ENCODE data around the gene SLC17A9.
"Not testable (repeated sequence)": the region's sequence is repeated elsewhere in the genome, so short reads cannot be mapped to it uniquely, and the experiment has no call there.

The SLC17A9 gene

DNA sequence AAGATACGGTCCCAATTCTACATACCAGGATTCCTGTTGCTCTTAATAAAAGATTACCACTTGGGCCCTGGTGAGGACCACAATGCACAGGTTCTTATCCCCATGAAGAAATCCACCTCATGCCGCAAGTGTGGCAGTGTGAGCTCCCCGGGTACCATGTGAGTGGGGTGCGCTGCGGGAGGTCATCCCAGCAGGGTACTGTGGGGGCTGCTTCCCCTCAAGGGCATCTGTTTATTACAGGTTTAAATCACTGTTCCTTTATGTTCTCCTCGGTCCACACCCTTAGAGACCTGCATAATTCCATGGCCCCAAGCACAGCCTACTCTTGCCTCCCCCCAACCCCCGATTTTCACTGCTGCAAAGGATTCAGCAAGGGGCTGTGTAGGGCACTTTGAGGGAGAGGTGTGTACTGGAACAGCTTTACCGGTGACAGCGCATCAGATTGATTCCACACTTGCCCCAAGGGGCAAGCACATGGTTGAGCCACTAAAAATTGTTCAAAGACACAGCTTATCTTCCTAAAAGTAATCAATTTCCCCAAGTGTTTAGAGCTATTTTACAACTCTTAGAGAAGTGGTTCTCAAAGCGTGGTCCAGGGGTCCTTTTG, 32.4 kb upstream of the SLC17A9 start:
- DNase-seq (ENCODE audit: low read depth in 1 of 2, low spot score in 1 of 2) = no peak

DNA sequence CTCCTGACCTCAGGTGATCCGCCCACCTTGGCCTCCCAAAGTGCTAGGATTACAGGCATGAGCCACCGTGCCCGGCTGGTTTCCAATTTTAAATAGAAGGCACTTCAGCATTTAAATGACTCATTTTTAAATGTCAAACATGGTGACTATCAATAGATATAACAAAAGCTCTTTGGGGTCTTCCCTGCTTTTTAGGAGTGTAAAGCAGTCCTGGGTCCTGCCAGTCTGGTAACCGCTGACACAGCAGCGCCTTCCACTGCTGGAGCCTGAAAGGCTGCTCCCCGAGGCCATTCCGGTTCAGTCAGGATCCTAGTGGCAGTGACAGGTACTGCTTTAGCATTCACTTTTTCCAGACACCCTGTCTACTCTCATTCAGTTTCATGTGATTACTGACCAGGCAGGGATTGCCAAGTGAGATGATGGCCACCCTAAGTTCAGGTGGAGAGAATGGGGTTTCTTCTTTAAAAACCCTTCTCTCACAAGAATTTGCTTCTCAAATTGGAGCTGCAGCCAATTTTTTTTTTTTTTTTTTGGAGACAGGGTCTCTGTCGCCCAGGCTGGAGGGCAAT, 31.3 kb upstream of the SLC17A9 start:
- peak in 1 of 2 donors; percentile 46 for DNase-seq (ENCODE audit: low read depth in 1 of 2, low spot score in 1 of 2)

DNA sequence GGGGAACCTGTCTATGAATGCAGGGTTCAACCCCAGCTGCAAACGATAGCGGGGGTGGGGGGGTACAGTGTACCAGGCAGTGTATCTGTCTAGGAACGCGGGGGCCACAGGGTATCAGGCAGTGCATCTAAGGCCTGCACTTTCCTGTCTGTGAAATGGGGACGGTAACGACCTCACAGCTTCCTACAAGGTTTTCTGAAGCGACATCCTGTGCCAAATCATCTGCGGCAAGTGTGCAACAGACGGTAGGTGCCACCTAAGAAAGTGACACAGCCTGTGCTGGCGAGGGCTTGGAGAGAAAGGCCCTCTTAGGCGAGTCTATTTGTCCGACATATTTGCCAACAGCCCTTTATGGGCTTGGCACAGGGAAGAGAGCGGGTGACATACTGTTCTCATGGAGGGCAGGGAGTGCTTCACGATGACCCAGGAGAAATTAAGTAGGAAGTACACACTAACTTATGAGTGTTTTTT, 30.0 kb upstream of the SLC17A9 start:
- peak; percentile 29 to 36 for DNase-seq (ENCODE audit: low read depth in 1 of 2, low spot score in 1 of 2)

DNA sequence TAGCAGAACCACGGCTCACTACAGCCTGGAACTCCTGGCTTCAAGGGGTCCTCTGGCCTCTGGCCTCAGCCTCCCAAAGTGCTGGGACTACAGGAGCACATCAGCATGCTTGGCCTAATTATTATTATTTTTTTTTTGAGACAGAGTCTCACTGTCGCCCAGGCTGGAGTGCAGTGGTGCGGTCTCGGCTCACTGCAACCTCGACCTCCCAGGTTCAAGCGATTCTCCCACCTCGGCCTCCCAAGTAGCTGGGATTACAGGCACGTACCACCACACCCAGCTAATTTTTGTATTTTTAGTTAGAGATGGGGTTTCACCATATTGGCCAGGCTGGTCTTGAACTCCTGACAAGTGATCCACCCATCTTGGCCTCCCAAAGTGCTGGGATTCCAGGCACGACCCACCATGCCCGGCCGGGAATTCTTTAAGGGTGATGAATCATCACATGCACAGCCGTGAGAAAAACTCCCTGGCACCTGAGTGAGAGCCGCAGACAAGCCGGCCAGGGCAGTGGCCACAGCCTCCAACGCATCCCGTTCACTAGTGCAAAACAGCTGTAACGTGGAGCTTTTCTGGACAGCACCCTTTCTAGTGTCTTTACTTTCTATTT, 29.3 kb upstream of the SLC17A9 start:
- DNase-seq (ENCODE audit: low read depth in 1 of 2, low spot score in 1 of 2) = not testable (repeated sequence)

DNA sequence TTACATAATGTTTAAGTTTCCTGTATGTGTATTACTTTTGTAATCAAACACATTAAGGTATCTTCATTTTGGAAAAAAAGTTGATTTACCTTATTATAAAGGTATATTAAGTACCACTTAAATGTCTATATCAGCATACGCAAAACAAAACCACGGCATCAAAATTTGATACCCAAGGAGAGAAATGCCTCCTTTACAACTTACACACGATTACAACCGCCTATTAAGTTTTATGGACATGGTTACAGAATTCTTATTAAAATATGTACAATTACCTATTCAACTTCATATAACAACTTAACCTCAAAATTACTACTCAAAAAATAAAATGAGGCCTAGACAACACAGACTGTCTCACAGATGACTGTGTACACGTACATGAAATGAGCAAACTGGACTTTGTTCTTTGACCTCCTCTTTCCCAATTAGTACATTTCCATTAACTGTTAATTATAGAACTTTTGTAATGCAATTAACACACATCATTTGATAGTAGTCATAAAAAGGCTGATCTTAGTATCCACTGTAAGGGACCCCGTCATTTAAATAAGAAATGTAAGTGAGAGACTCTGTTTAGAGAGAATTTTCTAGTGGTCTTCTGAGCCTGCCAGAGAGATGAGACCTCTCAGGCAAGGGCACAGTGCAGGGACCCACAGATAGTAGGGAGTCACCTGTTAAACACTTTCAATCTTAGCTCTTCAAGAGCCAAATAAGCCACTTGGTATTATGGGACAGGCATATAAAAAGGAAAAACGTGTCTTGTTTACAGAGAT, 28.7 kb upstream of the SLC17A9 start:
- no peak for DNase-seq (ENCODE audit: low read depth in 1 of 2, low spot score in 1 of 2)

DNA sequence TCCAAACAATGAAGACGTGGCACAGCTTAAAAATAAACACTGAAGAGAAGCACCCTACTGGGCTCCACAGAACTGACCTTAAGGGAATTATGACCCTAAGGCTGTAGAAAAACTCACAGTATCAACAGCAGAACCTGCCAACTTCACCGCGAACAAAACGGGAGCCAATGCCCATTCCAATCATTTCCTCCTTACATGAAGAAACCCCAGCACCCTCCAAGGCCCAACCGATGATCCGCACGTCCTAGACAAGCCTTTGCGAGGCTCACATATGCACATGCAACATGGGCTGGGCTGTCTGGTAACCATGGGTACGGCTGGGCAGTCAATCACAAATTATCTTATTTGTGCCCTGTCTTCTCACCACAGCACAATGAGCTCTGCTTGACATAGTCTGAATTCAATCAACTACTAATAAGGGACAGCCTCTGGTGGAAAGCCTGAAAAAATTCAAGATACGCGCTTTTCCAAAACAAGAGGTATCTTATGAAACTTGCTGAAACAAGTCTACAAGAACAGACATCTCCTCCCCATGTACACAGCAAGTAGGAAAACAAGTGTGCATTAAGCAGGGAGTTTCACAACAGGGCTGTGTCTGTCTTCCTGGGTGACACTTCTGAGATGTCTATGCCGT, 27.9 kb upstream of the SLC17A9 start:
- DNase-seq (ENCODE audit: low read depth in 1 of 2, low spot score in 1 of 2) = no peak

DNA sequence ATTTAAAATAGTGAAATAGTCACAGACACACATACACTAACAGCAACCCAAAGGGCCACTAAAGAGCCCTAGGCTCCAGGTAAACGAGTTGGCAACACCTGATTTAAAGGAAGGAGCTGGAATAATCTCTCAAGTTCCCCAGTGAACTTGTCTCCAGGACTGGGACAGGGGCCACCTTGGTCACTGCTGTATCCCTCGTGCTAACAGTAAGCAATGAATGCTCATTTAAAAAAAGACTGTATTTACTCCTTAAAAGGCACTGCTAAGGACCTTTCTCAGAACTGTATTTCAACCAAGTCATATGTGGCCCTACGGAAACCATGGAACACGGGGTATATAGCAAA, 27.5 kb upstream of the SLC17A9 start:
- no peak for DNase-seq (ENCODE audit: low read depth in 1 of 2, low spot score in 1 of 2)

DNA sequence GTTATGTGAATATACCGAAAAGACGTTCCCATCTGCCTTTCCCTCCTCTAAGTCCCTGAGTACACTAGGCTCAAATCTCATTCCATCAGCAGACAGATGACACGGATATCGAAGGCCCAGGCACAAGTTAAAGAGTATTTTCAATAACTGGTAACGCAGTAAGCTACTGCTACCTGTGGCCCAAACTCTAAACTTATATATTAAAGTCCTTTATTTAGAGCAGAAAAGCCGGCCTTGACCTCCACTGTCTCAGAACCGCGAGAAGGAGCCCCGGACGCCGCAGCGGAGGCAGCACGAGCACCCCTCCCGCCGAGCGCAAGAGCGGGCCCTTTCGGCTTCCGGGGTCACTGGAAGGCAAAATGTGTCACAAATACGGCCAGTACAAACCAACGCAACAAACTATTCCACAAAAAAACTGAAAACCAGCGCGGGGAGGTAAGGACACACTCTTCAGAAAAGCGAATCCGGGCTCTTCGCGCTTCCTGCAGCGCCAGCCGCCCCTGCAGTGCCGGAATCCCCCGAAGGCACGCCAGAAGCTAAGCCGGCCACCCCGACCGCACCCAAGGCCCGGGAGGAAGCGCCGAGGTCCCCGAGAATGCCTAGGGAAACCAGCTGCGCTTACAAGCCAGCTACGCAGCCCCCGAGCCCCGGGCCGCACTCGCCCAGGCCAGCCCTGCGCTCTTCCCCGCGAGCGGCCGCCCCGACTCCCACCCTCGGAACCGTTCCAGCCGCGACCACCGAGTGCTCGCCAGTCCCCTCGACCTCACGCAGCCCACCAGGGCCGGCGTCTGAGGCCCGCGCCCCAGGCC, 26.9 kb upstream of the SLC17A9 start:
- no peak for DNase-seq (ENCODE audit: low read depth in 1 of 2, low spot score in 1 of 2)

DNA sequence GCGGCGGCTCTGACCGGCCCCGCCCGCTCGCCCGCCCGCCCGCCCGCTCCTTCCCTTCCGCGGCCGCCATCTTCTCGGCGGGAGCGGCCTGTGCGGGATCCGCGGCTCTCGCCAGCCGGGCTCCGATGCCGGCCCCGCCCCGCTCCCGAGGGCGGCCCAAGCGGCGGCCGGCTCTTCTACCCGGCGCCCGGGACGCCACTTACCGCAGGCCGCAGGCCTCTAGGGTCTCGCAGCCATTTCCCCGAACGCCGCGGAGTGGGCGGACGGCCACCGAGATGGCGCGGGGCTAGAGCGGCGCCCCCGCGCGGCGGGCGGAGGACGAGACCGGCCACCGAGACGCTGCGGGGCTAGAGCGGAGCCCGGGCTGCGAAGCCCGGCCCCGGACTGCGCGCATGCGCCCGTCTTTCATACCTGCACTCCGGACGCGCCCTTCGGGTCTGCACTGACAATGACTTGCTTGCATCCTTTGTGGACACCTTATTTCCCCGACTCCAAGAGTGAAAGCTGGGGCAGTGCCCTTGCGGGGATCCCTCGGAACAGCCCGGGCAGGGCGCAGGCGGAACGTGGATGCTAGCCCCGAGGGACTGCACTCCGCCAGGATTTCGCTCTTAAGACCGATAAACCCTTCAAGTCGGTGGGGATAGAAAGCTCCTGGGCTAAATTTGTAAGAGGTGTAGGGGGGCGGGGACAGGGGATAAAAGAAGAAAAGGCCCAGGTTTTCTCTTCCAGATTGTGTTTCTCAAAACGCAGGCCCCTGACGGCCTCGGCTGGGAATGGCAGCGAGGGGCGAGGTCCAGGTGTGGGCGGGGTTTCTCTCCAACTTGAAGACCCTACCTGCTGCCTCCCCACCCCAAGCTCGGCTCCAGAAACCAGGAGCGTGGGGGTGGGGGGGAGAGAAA, 26.0 kb upstream of the SLC17A9 start, which contains the start of gene DIDO1:
TSS of gene DIDO1 (minus strand) at position 277 of the 899 bp plus-strand sequence.
- DNase-seq (ENCODE audit: low read depth in 1 of 2, low spot score in 1 of 2) = peak; percentile 82 to 88

DNA sequence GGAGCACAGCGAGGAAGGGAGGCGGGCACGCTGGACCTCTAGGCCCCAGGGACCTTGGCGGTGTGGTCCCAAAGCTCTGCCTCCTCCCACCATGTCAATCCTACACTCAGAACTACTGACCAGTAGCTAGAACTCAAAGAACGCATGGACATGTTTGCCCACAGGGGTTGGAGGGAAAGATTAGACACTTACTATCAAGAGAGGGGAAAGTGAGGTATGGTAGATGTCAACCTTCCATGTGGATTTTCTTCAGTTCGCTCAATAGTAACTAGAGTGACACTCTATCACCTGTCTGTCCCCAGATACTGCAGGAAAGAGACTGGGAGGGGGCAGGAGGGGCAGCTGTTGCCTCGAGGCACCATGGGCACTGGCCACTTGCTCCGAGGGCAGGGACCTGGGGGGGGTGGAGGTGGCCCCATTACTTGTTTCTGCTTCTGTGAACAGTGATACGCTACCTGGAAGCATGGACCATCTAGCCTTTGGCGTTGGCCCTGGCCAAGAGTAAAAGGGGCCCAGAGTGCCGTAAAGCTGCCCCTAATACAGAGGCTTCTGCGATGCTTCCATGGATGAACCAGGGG, 25.3 kb upstream of the SLC17A9 start:
- no peak for DNase-seq (ENCODE audit: low read depth in 1 of 2, low spot score in 1 of 2)

DNA sequence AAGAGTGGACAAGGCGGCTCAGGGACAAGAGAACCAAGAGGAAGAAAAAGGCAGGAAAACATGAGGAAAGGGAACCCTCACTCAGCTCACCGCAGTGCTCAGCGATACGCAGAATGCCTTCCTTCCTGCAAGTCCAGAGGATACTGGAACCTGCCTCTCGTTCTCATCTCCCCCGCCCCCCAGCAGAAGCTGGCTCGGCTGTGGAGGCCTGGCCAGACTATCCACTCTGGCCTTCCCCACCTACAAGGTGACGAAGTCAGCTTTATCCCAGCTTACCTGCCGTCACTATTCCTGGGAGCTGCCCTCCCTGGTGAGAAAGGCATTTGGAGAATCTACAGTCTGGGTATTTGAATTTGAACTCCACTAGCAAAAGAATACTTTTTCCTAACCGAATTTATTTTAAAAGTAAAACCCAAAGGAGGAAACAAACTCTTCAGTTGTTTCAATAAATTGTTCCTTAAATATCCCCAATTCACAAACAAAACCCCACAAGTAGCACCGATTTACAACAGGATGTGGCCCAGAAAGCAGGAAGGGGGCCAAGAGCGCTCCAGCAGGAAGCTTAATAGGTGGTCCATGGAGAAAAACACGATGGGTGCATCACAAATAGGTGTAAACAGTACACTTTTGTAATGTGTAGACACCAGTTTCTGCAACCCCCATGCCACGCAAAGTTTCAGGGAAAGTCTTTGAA, 24.1 kb upstream of the SLC17A9 start:
- no peak for DNase-seq (ENCODE audit: low read depth in 1 of 2, low spot score in 1 of 2)

DNA sequence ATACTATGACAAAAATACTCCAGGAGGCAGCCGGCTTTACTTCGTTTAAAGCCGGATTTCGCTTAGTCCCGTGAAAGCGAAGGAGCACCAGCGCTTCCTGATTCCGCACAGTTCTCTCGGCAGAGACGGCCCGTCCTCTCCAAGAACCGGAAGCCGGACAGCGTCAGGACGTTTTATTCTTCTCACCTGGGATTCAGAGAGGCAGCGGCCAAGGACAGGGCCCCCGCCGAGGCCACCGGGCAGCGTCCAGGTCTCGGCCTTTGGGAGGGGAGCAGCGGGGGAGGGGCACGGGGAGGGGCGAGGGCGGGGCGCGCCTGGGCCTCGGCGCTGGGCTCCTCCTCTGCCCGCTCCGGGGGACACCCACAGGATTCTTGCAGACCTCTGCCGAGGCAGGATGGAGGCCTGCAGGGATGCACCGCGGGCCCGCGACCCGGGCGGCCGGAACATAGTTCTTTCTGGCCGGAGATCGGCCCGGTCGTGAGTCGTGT, 23.4 kb upstream of the SLC17A9 start:
- DNase-seq (ENCODE audit: low read depth in 1 of 2, low spot score in 1 of 2) = peak; percentile 14 to 56

DNA sequence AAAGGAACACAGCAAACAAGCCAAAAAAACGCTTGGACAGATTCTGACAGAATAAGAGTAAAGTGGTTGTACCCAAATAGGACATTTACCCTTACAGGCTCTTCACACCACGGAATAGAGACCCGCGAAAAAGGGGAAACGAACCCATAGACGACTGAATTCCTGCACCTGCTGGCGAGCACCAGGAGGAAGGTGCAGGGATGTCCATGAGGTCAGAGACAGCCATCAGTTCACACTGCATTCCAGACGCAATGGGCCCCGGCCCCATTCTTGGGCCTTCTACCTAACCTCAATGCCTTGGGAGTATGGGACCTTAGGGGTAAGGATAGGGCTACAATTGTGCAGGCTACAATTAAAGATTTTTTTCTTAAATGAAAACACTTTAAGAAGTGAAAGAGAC, 21.0 kb upstream of the SLC17A9 start:
- DNase-seq (ENCODE audit: low read depth in 1 of 2, low spot score in 1 of 2) = no peak

DNA sequence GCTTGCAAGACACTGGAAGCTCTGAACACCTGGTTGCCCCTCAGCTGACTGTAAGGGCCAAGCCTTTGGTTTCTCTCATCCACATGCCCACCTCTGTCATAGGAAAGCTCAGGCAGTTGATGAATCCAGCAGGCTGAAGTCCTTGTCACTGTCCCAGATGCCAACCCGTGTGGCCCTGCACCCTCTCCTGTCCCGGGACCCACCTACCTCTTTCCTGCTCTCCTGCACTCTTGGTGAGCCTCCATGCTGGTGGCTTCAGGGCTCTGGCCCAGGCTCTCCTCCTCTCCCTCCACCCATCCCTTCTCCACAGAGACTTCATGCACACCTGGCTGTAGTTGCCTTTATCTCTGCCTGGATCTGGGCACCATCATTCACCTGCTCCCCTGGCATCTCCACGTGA, 18.5 kb upstream of the SLC17A9 start:
- DNase-seq (ENCODE audit: low read depth in 1 of 2, low spot score in 1 of 2) = no peak

DNA sequence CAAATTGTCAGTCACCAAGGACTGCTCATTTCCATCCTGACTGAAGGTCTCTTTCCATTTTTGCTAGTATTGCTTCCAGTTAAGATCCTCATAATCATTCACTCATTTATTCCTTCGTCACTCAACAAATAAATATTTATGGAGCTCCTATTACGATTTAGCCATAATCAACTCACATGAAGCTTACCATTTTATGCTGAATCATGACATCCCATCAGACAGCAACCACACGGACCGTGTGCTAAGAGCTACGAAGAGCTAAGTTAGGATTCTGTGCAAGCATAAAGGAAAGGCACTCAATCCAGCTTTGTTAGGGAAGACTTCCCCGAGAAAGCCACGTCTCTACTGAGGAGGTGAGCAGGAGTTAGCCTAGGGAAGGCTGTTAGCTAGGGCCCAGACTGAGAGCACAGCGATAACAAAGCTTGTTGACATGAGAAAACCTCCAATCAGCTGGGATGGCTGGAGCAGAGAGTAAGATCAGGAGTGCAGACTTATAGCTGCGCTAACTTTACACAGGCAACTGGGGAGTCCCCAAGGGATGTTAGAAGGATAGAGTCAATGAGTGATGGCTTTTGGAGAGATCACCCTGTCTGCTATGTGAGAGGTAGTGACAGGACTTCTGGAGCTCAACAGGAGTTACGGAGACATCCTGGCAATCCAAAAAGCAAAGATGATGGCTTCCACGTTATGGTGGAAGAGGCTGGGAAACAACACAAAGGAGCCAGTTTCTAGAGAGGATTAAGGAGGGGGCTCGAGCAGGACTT, 17.1 kb upstream of the SLC17A9 start:
- no peak for DNase-seq (ENCODE audit: low read depth in 1 of 2, low spot score in 1 of 2)

DNA sequence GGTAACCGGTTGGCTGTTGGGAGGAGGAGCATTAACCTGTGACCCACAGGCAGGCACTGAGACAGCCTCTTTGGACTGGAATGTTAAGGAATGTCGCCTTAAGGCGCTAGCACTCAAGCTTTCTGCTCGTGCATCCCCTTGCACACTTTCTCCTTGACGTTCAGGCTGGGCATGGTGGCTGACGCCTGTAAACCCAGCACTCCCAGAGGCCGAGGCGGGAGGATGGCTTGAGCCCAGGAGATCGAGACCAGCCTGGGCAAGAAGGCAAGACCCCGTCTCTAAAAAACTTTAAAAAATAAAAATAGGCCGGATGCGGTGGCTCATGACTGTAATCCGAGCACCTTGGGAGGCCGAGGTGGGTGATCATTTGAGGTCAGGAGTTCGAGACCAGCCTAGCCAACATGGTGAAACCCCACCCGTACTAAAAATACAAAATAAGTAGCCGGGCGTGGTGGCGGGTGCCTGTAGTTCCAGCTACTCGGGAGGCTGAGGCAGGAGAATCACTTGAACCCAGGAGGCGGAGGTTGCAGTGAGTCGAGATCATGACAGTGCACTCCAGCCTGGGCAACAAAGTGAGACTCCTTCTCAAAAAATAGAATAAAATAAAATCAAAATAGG, 16.4 kb upstream of the SLC17A9 start:
- DNase-seq (ENCODE audit: low read depth in 1 of 2, low spot score in 1 of 2) = no peak

All from activated T-helper 1 cell treated with anti-CD3 and anti-CD28 coated beads, Interleukin-2, amount 50 U/mL, for 16 hours (primary cell).